SK-N-SH (cell line): Measurements from ENCODE around the gene ADAMTS1. TPM values are rescaled to one million over a fixed set of nuclear protein-coding genes. Genes with fewer than 3 reads are reported as not detected.

ENCODE experiments used
- CTCF ChIA-PET: fragments of 300-600, 350-600 bp; formaldehyde crosslinking; extraction: SDS; loops from one replicate; lab custom pipeline; 2021; lab: Yijun Ruan, JAX
- POLR2A ChIA-PET: fragments of 350-600 bp; sonication (Branson Sonifier 250); formaldehyde crosslinking; extraction: SDS; loops from one replicate; lab custom pipeline; 2020; ENCODE audit warnings: antibody characterized with exemption, inconsistent platforms; lab: Yijun Ruan, JAX
- DNase-seq: peaks from one replicate; pipeline ENCODE4 v3.0.0; 2012
- H2AFZ ChIP-seq: fragments of 200-600 bp; sonication (generic); 2 replicates; pipeline ENCODE4 v1.8.1; 2016; ENCODE audit warnings: antibody characterized with exemption, mild to moderate bottlenecking, low read depth
- H3F3A ChIP-seq: fragments of 200-600 bp; sonication (generic); replicated peaks from 2 replicates; pipeline ENCODE3; 2016; ENCODE audit warnings: antibody characterized with exemption, mild to moderate bottlenecking; ENCODE audit not compliant: insufficient read depth
- H3K27ac ChIP-seq, 2 experiments: fragments of 200-500 bp in 1 of 2; fragments of 200-600 bp in 1 of 2; sonication (Bioruptor generic) in 1 of 2; sonication (generic), shearing (Covaris generic) in 1 of 2; 2 replicates each; pipeline versions ENCODE4 v1.5.1 to v1.6.1; 2014 to 2016; ENCODE audit warnings: low read depth in 2 of 2, inconsistent platforms in 1 of 2, low read length in 1 of 2, mild to moderate bottlenecking in 1 of 2, mixed read lengths in 1 of 2
- H3K27me3 ChIP-seq: fragments of 200-600 bp; sonication (generic), shearing (Covaris generic); 2 replicates; pipeline ENCODE4 v1.6.1; 2016; ENCODE audit warnings: mixed run types; ENCODE audit not compliant: insufficient read depth
- H3K36me3 ChIP-seq, 2 experiments: fragments of 200-500 bp in 1 of 2; fragments of 200-600 bp in 1 of 2; sonication (Bioruptor generic) in 1 of 2; sonication (generic) in 1 of 2; replicated peaks in 1 of 2; 2 replicates each; pipeline versions ENCODE3 to v1.5.1; 2014 to 2016; ENCODE audit warnings: low read length in 1 of 2, mild to moderate bottlenecking in 1 of 2; ENCODE audit not compliant: insufficient read depth in 2 of 2, control insufficient read depth in 1 of 2
- H3K4me1 ChIP-seq, 2 experiments: fragments of 200-500 bp in 1 of 2; fragments of 200-600 bp in 1 of 2; sonication (Bioruptor generic) in 1 of 2; sonication (generic), shearing (Covaris generic) in 1 of 2; 2 replicates each; pipeline versions ENCODE4 v1.5.1 to v1.6.1; 2014 to 2016; ENCODE audit warnings: low read depth in 1 of 2, low read length in 1 of 2, mixed run types in 1 of 2; ENCODE audit not compliant: insufficient read depth in 2 of 2, control insufficient read depth in 1 of 2
- H3K4me2 ChIP-seq: fragments of 200-600 bp; sonication (generic), shearing (Covaris generic); 2 replicates; pipeline ENCODE4 v1.6.1; 2017; ENCODE audit warnings: mixed run types
- H3K4me3 ChIP-seq, 2 experiments: fragments of 200-500 bp in 1 of 2; fragments of 200-600 bp in 1 of 2; sonication (Bioruptor generic) in 1 of 2; sonication (generic), shearing (Covaris generic) in 1 of 2; 2 replicates each; pipeline versions ENCODE4 v1.5.1 to v1.8.1; 2014 to 2016; ENCODE audit warnings: low read depth in 2 of 2, inconsistent platforms in 1 of 2, low read length in 1 of 2, mild to moderate bottlenecking in 1 of 2, mixed read lengths in 1 of 2, moderate library complexity in 1 of 2
- H3K79me2 ChIP-seq: fragments of 200-600 bp; sonication (generic); 2 replicates; pipeline ENCODE4 v1.8.1; 2017; ENCODE audit warnings: mild to moderate bottlenecking; ENCODE audit not compliant: insufficient read depth
- H3K9ac ChIP-seq: fragments of 200-600 bp; sonication (generic); 2 replicates; pipeline ENCODE4 v1.6.1; 2017; ENCODE audit warnings: mixed run types
- H3K9me2 ChIP-seq: fragments of 200-600 bp; sonication (generic); 2 replicates; pipeline ENCODE4 v1.6.1; 2017; ENCODE audit warnings: mixed run types
- H3K9me3 ChIP-seq: fragments of 200-600 bp; sonication (generic); 2 replicates; pipeline ENCODE4 v1.6.1; 2017; ENCODE audit warnings: mixed run types, mild to moderate bottlenecking, moderate library complexity
- H4K20me1 ChIP-seq: fragments of 200-600 bp; sonication (generic); 2 replicates; pipeline ENCODE4 v1.6.1; 2017; ENCODE audit warnings: mild to moderate bottlenecking, mixed run types; ENCODE audit not compliant: insufficient read depth
- EZH2phosphoT487 ChIP-seq: fragments of 200-600 bp; sonication (generic); IDR thresholded peaks from 2 replicates; pipeline ENCODE4 v1.6.1; 2017; ENCODE audit warnings: low read depth, mixed run types, mild to moderate bottlenecking, antibody characterized with exemption, moderate library complexity, borderline replicate concordance
- POLR2AphosphoS5 ChIP-seq: IDR thresholded peaks from 2 replicates; pipeline ENCODE4 v1.6.1; 2012; ENCODE audit warnings: low read depth, low read length
- SIN3A ChIP-seq: IDR thresholded peaks from 2 replicates; pipeline ENCODE4 v1.6.1; 2012; ENCODE audit warnings: low read depth, mild to moderate bottlenecking, low read length, moderate library complexity, borderline replicate concordance
- SMC3 ChIP-seq: IDR thresholded peaks from 2 replicates; pipeline ENCODE4 v1.6.1; 2012; ENCODE audit warnings: low read depth, low read length, improper control_type of control experiment
- TAF1 ChIP-seq: IDR thresholded peaks from 2 replicates; pipeline ENCODE4 v1.6.1; 2012; ENCODE audit warnings: low read depth, mild to moderate bottlenecking, low read length, moderate library complexity, borderline replicate concordance
- WGBS: methylation state at CpG from one replicate; pipeline ENCODE4 v1.1.6; 2017; ENCODE audit warnings: low lambda C conversion rate; 5-methylcytosine and 5-hydroxymethylcytosine counted together
- polyA plus RNA-seq, 3 experiments: library from polyadenylated mRNA; depleted of rRNA; stranded (reverse); fragments of >200 nt; gene quantifications; 2 replicates each; pipeline ENCODE4 v1.2.3, GENCODE V29; 2012
- TF ChIP-seq, protein P1 (sequence below): IDR thresholded peaks from 2 replicates; pipeline ENCODE4; 2012

The ADAMTS1 gene
- polyA plus RNA-seq, 1 of the 3 experiments (the other 2 are of a cell fraction): 137 TPM

DNA sequence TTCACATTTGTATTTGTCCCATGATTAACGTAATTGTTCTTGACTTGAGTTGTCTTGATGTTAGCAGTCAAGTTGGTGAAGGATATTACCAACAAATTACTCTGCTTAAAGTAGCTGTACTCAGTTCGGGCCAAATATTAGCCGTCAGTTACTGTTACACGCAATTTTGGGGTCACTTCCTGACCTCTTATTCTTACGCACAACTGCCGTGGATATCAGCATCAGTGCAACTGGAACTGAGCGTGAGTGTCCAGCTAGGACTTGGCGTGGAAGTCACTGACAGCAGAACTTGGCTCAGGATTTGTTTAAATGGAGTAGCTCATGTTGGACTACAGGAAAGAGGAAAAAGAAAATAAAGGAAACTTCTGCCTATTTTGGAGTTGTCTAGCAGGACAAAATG is 56.4 kb downstream of the ADAMTS1 start:
- Histone ChIP-seq H3K27me3 (no peaks in the 10 kb centered on the region), H3K27ac (no peak overlapping the region), H3K9me2 (no peaks in the 10 kb centered on the region), H2AFZ (no peak overlapping the region), H3K36me3 (no peaks in the 10 kb centered on the region), H3F3A (no peaks in the 10 kb centered on the region), H3K4me1 (no peaks in the 10 kb centered on the region; a peak in 1 of 4 replicates), H4K20me1 (no peaks in the 10 kb centered on the region), H3K79me2 (no peaks in the 10 kb centered on the region), H3K4me2 (no peak overlapping the region), H3K9ac (no peak overlapping the region), H3K4me3 (no peak overlapping the region), H3K9me3 (no peaks in the 10 kb centered on the region)
- 83% methylated on average over 8 of the region's 8 CpGs for WGBS
- TF ChIP-seq SMC3 (no peak), TAF1 (no peak), POLR2AphosphoS5 (no peak), EZH2phosphoT487 (no peak), SIN3A (no peak)
- TF ChIP-seq, protein P1, sequence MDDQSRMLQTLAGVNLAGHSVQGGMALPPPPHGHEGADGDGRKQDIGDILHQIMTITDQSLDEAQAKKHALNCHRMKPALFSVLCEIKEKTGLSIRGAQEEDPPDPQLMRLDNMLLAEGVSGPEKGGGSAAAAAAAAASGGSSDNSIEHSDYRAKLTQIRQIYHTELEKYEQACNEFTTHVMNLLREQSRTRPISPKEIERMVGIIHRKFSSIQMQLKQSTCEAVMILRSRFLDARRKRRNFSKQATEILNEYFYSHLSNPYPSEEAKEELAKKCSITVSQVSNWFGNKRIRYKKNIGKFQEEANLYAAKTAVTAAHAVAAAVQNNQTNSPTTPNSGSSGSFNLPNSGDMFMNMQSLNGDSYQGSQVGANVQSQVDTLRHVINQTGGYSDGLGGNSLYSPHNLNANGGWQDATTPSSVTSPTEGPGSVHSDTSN: no peak
- ChIA-PET CTCF (interaction anchor here (0.8 to 1.1 kb wide), 3 partner anchors 13 to 966 kb away, joined by 3 read pairs; no protein-coding TSS in a partner anchor), POLR2A (no interaction called here)
- DNase-seq: no peak

Other genes starting within 250 kb of the ADAMTS1 start
- gene ADAMTS5, start 121.7 kb upstream of the ADAMTS1 start, polyA plus RNA-seq (2012; rRNA removed): 0.90 and 1.5 TPM in 2 replicates